ENCODE measurements around the gene TMEM234. TPM values are rescaled to one million over a fixed set of nuclear protein-coding genes. Genes with fewer than 3 reads are reported as not detected.

Gene TMEM234
- polyA plus RNA-seq, 2 donors, result 10.4 to 15.6 TPM

DNA sequence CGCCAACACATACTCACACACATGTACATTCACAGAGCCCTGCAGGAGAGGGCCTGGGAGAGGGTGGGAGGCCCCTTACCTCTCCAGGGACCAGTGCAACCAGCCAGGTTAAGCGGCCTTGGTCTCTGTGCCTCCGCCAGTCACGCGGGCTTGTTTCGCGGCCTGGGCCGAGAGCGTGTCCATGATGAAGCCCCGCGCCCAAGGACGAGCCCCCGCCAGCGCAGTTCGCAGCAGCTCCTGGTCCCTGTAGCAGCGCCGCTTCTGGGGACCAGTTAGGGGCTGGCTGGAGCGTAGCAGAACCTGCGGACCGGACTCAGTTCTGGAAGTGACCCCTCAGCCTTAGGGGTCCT is 17.6 kb upstream of the TMEM234 start:
- no peaks in the 10 kb centered on the region for H3K27me3 ChIP-seq (ENCODE audit: control insufficient read depth in 1 of 2, insufficient read depth in 2 of 2, low read length in 2 of 2)
- no peaks in the 10 kb centered on the region for H3K36me3 ChIP-seq (ENCODE audit: control insufficient read depth in 2 of 2, insufficient read depth in 2 of 2, low read length in 1 of 2)
- peak overlapping the region in 1 of 2 donors; percentile 66 for H3K27ac ChIP-seq (ENCODE audit: low read depth in 2 of 2, low read length in 1 of 2)
- peak overlapping the region; percentile 56 to 60 for H3K4me3 ChIP-seq (ENCODE audit: low read depth in 1 of 2, low read length in 2 of 2)
- H3K4me1 ChIP-seq (ENCODE audit: control insufficient read depth in 2 of 2, insufficient read depth in 2 of 2, low read length in 1 of 2), result peaks cover 6 to 9% of the 10 kb centered on the region in 2 donors
- H3K9me3 ChIP-seq (ENCODE audit: control insufficient read depth in 2 of 2, insufficient read depth in 1 of 2, low read depth in 1 of 2, low read length in 1 of 2), result no peaks in the 10 kb centered on the region
- WGBS, 2 donors, result 48 to 51% methylated on average over 20 of the region's 20 CpGs

DNA sequence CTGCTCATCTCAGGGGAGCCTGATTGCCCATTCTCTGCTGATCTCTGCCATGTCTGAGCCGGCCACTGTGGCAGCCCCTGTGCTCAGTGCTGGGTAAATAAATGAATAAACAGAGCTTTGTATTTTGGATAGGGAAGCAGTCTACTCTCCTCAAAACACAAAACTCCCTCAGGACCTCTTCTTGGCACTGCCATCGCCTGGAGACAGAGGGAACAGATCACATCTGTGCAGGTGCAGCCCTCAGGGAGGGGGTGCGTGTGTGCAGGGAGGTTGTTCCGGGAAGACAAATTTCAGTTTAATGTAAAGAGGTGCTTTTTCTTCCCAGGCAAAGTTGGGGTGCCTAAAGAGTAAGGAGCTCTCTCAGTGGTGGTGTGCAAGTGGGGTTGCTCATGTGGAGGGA is 17.2 kb upstream of the TMEM234 start:
- H3K4me3 ChIP-seq (ENCODE audit: low read depth in 1 of 2, low read length in 2 of 2), result no peak overlapping the region
- no peak overlapping the region for H3K27ac ChIP-seq (ENCODE audit: low read depth in 2 of 2, low read length in 1 of 2)
- H3K4me1 ChIP-seq (ENCODE audit: control insufficient read depth in 2 of 2, insufficient read depth in 2 of 2, low read length in 1 of 2), result peaks cover 6 to 9% of the 10 kb centered on the region in 2 donors
- no peaks in the 10 kb centered on the region for H3K9me3 ChIP-seq (ENCODE audit: control insufficient read depth in 2 of 2, insufficient read depth in 1 of 2, low read depth in 1 of 2, low read length in 1 of 2)
- WGBS, 2 donors, result 39 to 53% methylated on average over 4 of the region's 4 CpGs
- no peaks in the 10 kb centered on the region for H3K27me3 ChIP-seq (ENCODE audit: control insufficient read depth in 1 of 2, insufficient read depth in 2 of 2, low read length in 2 of 2)
- H3K36me3 ChIP-seq (ENCODE audit: control insufficient read depth in 2 of 2, insufficient read depth in 2 of 2, low read length in 1 of 2), result peaks cover 0 to 1% of the 10 kb centered on the region in 2 donors

DNA sequence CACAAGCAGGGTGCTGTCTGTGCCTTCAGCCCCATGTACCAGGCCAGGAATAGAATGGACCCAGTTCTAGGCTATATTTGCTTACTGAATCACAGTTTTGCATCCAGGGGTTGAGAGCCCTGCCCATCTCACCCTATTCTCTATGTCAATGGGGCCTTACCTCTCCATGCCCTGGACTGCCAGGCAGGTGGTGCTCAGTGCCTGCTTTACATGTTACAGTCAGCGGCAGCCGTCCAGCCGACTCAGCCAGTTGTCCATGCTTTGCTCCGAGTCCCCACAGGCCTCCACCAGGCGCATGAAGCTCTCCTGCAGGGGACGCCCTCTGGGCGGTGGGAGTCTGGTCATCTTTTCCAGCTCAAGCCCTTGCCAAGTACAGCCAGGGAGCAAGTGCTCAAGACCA is 12.6 kb upstream of the TMEM234 start:
- Histone ChIP-seq H3K27ac (ENCODE audit: low read depth in 2 of 2, low read length in 1 of 2) (no peak overlapping the region), H3K4me3 (ENCODE audit: low read depth in 1 of 2, low read length in 2 of 2) (no peak overlapping the region), H3K4me1 (ENCODE audit: control insufficient read depth in 2 of 2, insufficient read depth in 2 of 2, low read length in 1 of 2) (peaks cover 0 to 3% of the 10 kb centered on the region in 2 donors), H3K27me3 (ENCODE audit: control insufficient read depth in 1 of 2, insufficient read depth in 2 of 2, low read length in 2 of 2) (no peaks in the 10 kb centered on the region), H3K9me3 (ENCODE audit: control insufficient read depth in 2 of 2, insufficient read depth in 1 of 2, low read depth in 1 of 2, low read length in 1 of 2) (no peaks in the 10 kb centered on the region), H3K36me3 (ENCODE audit: control insufficient read depth in 2 of 2, insufficient read depth in 2 of 2, low read length in 1 of 2) (peaks cover 5 to 13% of the 10 kb centered on the region in 2 donors)
- 87 to 88% methylated on average over 7 of the region's 7 CpGs for WGBS, 2 donors

- Histone ChIP-seq H3K9me3 (ENCODE audit: control insufficient read depth in 2 of 2, insufficient read depth in 1 of 2, low read depth in 1 of 2, low read length in 1 of 2) (no peaks in the 10 kb centered on the region), H3K36me3 (ENCODE audit: control insufficient read depth in 2 of 2, insufficient read depth in 2 of 2, low read length in 1 of 2) (peaks cover 11 to 25% of the 10 kb centered on the region in 2 donors)
- 74 to 82% methylated on average over 8 of the region's 8 CpGs for WGBS, 2 donors
Observed at GRCh38 chr1:32232558-32233304, 10.6 kb upstream of the TMEM234 start.

GRCh38 chr1:32231843-32232432 is 9.8 kb upstream of the TMEM234 start:
- Histone ChIP-seq H3K4me1 (ENCODE audit: control insufficient read depth in 2 of 2, insufficient read depth in 2 of 2, low read length in 1 of 2) (peaks cover 0 to 2% of the 10 kb centered on the region in 2 donors), H3K4me3 (ENCODE audit: low read depth in 1 of 2, low read length in 2 of 2) (no peak overlapping the region), H3K9me3 (ENCODE audit: control insufficient read depth in 2 of 2, insufficient read depth in 1 of 2, low read depth in 1 of 2, low read length in 1 of 2) (no peaks in the 10 kb centered on the region), H3K36me3 (ENCODE audit: control insufficient read depth in 2 of 2, insufficient read depth in 2 of 2, low read length in 1 of 2) (peaks cover 11 to 25% of the 10 kb centered on the region in 2 donors), H3K27ac (ENCODE audit: low read depth in 2 of 2, low read length in 1 of 2) (no peak overlapping the region), H3K27me3 (ENCODE audit: control insufficient read depth in 1 of 2, insufficient read depth in 2 of 2, low read length in 2 of 2) (no peaks in the 10 kb centered on the region)
- WGBS, 2 donors, result 85 to 87% methylated on average over 5 of the region's 5 CpGs

More at GRCh38 chr1:32232558-32233304, 10.6 kb upstream of the TMEM234 start:
- H3K27ac ChIP-seq (ENCODE audit: low read depth in 2 of 2, low read length in 1 of 2), result no peak overlapping the region
- H3K4me1 ChIP-seq (ENCODE audit: control insufficient read depth in 2 of 2, insufficient read depth in 2 of 2, low read length in 1 of 2), result peaks cover 0 to 2% of the 10 kb centered on the region in 2 donors
- no peaks in the 10 kb centered on the region for H3K27me3 ChIP-seq (ENCODE audit: control insufficient read depth in 1 of 2, insufficient read depth in 2 of 2, low read length in 2 of 2)
- no peak overlapping the region for H3K4me3 ChIP-seq (ENCODE audit: low read depth in 1 of 2, low read length in 2 of 2)

DNA sequence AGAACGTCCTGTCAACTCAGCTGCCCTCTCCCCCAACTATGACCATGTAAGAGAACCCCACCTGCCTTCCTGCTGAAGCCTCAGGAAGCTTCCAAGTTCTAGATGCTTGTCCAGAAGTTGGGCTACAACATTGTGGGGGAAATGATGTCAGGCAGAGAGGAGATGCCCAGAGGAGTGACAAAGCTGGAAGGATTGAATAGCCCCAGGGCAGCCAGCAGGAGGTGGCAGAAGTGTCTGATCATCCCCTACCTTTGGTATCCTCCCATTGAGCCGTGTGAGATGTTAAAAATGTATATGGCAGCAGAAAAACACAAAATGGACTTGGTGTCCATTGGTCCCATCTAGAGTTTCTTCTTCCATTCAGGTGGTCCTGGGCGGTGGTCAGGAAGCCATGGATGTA is 6.6 kb upstream of the TMEM234 start:
- WGBS, 2 donors, result 78 to 88% methylated on average over 3 of the region's 3 CpGs
- peaks cover 11 to 31% of the 10 kb centered on the region in 2 donors for H3K36me3 ChIP-seq (ENCODE audit: control insufficient read depth in 2 of 2, insufficient read depth in 2 of 2, low read length in 1 of 2)
- H3K27ac ChIP-seq (ENCODE audit: low read depth in 2 of 2, low read length in 1 of 2), result no peak overlapping the region
- no peaks in the 10 kb centered on the region for H3K27me3 ChIP-seq (ENCODE audit: control insufficient read depth in 1 of 2, insufficient read depth in 2 of 2, low read length in 2 of 2)
- H3K9me3 ChIP-seq (ENCODE audit: control insufficient read depth in 2 of 2, insufficient read depth in 1 of 2, low read depth in 1 of 2, low read length in 1 of 2), result no peaks in the 10 kb centered on the region
- H3K4me1 ChIP-seq (ENCODE audit: control insufficient read depth in 2 of 2, insufficient read depth in 2 of 2, low read length in 1 of 2), result no peaks in the 10 kb centered on the region
- H3K4me3 ChIP-seq (ENCODE audit: low read depth in 1 of 2, low read length in 2 of 2), result no peak overlapping the region

- peaks cover 2 to 11% of the 10 kb centered on the region in 2 donors for H3K4me1 ChIP-seq (ENCODE audit: control insufficient read depth in 2 of 2, insufficient read depth in 2 of 2, low read length in 1 of 2)
- no peak overlapping the region for H3K27ac ChIP-seq (ENCODE audit: low read depth in 2 of 2, low read length in 1 of 2)
- 87% methylated on average over 4 of the region's 4 CpGs for WGBS, 2 donors
- peaks cover 6 to 23% of the 10 kb centered on the region in 2 donors for H3K36me3 ChIP-seq (ENCODE audit: control insufficient read depth in 2 of 2, insufficient read depth in 2 of 2, low read length in 1 of 2)
- no peaks in the 10 kb centered on the region for H3K27me3 ChIP-seq (ENCODE audit: control insufficient read depth in 1 of 2, insufficient read depth in 2 of 2, low read length in 2 of 2)
- H3K9me3 ChIP-seq (ENCODE audit: control insufficient read depth in 2 of 2, insufficient read depth in 1 of 2, low read depth in 1 of 2, low read length in 1 of 2), result no peaks in the 10 kb centered on the region
- no peak overlapping the region for H3K4me3 ChIP-seq (ENCODE audit: low read depth in 1 of 2, low read length in 2 of 2)
Observed at GRCh38 chr1:32224285-32224684, 2.1 kb upstream of the TMEM234 start.

DNA sequence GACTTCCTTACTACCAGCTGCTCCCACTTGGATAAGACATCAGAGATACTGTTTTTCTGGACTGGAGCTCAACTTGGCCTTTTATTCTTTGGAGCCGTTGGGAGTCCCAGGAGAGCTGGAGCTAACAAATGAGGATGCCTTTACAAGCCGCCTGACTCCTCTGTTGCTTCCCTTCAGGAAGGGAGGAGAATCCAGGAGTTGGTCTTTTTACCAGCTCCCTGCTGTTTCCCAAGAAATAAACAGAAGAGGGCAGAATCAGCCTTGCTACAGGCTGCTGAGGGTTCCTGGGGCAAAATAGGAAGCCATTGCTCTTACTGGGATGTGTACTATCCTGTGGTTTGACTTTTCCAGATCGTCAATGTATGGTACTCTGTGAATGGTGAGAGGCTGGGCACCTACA is 1.5 kb upstream of the TMEM234 start:
- no peak overlapping the region for H3K4me3 ChIP-seq (ENCODE audit: low read depth in 1 of 2, low read length in 2 of 2)
- peak overlapping the region in 1 of 2 donors; percentile 15 for H3K27ac ChIP-seq (ENCODE audit: low read depth in 2 of 2, low read length in 1 of 2)
- H3K9me3 ChIP-seq (ENCODE audit: control insufficient read depth in 2 of 2, insufficient read depth in 1 of 2, low read depth in 1 of 2, low read length in 1 of 2), result no peaks in the 10 kb centered on the region
- H3K36me3 ChIP-seq (ENCODE audit: control insufficient read depth in 2 of 2, insufficient read depth in 2 of 2, low read length in 1 of 2), result peaks cover 3 to 20% of the 10 kb centered on the region in 2 donors
- no peaks in the 10 kb centered on the region for H3K27me3 ChIP-seq (ENCODE audit: control insufficient read depth in 1 of 2, insufficient read depth in 2 of 2, low read length in 2 of 2)
- 72 to 74% methylated on average over 3 of the region's 3 CpGs for WGBS, 2 donors
- H3K4me1 ChIP-seq (ENCODE audit: control insufficient read depth in 2 of 2, insufficient read depth in 2 of 2, low read length in 1 of 2), result peaks cover 2 to 11% of the 10 kb centered on the region in 2 donors

- peak overlapping the region in 1 of 2 donors; percentile 88 for H3K27ac ChIP-seq (ENCODE audit: low read depth in 2 of 2, low read length in 1 of 2)
- H3K4me3 ChIP-seq (ENCODE audit: low read depth in 1 of 2, low read length in 2 of 2), result peak overlapping the region; percentile 85 to 92
- no peaks in the 10 kb centered on the region for H3K9me3 ChIP-seq (ENCODE audit: control insufficient read depth in 2 of 2, insufficient read depth in 1 of 2, low read depth in 1 of 2, low read length in 1 of 2)
- no peaks in the 10 kb centered on the region for H3K27me3 ChIP-seq (ENCODE audit: control insufficient read depth in 1 of 2, insufficient read depth in 2 of 2, low read length in 2 of 2)
- peaks cover 0 to 18% of the 10 kb centered on the region in 2 donors for H3K36me3 ChIP-seq (ENCODE audit: control insufficient read depth in 2 of 2, insufficient read depth in 2 of 2, low read length in 1 of 2)
- H3K4me1 ChIP-seq (ENCODE audit: control insufficient read depth in 2 of 2, insufficient read depth in 2 of 2, low read length in 1 of 2), result peaks cover 2 to 11% of the 10 kb centered on the region in 2 donors
- WGBS, 2 donors, result 7% methylated on average over 13 of the region's 13 CpGs
Observed at GRCh38 chr1:32221581-32221979, 573 bp downstream of the TMEM234 start.

Measured in esophagus (tissue), 2 donors.